Neural progenitor cell (in vitro differentiated cells): ENCODE results near the gene ELFN1.

ENCODE experiments used
- CTCF ChIP-seq: fragments of 200-600 bp; sonication (generic); IDR thresholded peaks from 2 replicates; pipeline ENCODE4 v1.5.1; 2017; ENCODE audit warnings: antibody characterized with exemption, mild to moderate bottlenecking
- EZH2 ChIP-seq: fragments of 200-600 bp; sonication (generic); IDR thresholded peaks from 2 replicates; pipeline ENCODE4 v1.6.1; 2017; ENCODE audit warnings: antibody characterized with exemption, mild to moderate bottlenecking, moderate library complexity

- TF ChIP-seq CTCF (no peak), EZH2 (peak; percentile 67)
These were observed 1.5 kb upstream of the ELFN1 start for GRCh38 chr7:1668396-1669063.
